GM18858 (cell line): ENCODE measurements around the gene COL5A1.

Source experiments
- ATAC-seq: cut with Tn5 transposase; IDR thresholded peaks from one replicate; pipeline ENCODE4 v1.9.1; 2021; ENCODE audit not compliant: unreplicated experiment

COL5A1 gene

DNA sequence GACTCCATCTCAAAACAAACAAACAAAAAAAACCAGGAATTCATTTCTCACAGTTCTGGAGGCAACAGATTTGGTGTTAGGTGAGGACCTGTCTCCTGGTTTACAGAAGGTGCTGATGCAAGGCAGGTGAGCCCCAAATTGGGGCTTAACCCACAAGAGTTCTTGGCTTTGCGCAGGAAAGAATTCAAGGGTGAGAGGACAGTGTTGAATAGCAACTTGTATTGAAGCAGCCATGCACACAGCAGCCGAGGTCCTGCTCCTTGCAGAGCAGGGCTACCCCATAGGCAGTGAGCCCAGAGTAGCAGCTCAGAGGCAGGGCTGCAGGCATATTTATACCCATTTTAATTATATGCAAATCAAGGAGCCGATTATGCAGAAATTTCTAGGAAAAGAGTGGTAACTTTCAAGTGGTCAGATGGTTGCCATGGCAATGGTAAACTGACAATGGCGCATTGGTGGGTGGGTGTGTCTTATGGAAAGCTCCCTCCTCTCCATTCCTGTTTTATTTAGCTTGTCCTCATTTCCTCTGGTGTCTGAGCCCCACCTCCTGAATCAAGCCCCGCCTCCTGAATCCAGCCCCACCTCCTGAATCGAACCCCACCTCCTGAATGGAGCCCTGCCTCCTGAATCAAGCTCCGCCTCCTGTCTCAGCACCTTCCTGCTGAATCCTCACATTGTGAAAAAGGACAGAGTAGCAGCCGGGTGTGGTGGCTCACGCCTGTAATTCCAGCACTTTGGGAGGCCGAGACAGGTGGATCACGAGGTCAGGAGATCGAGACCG lies 34.5 kb upstream of the COL5A1 start:
- ATAC-seq = no peak

DNA sequence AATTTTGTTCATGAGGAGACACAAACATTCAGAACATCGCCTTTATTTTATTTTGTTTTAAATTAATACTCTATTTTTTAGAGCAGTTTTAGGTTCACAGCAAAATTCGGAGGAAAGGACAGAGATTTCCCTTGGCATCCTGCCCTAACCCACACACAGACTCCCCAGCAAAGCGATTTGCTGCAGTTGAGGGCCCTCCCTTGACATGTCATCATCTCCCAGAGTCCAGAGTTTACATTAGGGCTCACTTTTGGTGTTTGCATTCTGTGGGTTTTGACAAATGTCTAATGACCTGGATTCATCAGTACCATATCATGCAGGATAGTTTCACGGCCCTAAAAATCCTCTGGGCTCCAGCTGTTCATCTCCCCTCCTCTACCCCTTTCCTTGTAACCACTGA lies 33.6 kb upstream of the COL5A1 start:
- ATAC-seq = no peak

DNA sequence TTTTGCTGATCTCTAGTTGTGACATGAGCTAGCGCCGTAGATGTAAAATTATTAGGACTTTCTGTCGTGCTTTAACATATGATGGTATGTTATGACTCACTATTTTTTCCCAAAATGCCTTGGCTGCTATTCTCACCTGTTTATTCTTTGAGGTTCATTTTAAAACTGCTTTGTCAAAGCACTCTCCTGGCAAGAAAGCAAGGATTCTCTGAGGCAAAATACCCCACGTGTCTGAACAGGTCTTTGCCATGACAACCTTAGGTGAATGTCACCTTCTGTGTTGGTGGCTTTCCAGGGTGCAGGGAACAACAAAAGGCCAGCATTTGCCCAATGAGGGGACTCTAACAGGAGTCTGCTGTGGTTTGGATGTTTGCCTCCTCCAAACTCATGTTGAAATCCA lies 30.6 kb upstream of the COL5A1 start:
- no peak for ATAC-seq

DNA sequence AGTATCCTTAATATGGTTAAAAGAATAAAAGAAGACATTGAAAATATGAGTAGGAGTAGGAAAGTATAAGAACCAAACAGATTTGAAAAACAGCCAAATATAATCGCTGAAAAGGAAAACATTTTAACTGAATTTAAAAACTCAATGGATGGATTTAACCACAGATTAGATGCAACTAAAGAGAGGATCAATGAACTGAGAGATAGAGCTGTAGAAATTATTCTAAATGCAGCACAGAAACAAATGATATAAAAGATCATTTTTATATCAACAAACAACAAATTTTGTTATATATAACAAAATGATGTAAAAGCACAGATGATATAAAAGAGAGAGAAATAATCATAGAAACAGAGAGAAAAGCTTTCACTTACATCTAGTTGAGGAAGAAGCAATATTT lies 29.3 kb upstream of the COL5A1 start:
- no peak for ATAC-seq

DNA sequence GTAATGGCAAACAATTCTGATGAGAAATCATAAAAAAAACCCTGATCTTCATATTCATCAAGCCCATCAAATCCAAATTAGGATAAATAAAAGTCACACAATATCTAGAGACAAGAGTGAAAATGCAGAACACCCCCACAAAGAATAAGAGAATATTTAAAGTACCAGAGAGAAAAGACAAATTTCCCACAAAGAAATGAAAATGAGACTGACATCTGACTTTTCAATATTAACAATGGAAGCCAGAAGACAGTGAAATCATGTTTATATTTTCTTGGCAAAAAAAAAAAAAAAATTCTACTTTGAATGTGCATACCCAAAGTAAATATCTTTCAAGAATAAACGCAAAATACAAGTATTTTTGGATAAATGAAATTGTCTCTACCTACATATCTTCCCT lies 28.9 kb upstream of the COL5A1 start:
- ATAC-seq = no peak

DNA sequence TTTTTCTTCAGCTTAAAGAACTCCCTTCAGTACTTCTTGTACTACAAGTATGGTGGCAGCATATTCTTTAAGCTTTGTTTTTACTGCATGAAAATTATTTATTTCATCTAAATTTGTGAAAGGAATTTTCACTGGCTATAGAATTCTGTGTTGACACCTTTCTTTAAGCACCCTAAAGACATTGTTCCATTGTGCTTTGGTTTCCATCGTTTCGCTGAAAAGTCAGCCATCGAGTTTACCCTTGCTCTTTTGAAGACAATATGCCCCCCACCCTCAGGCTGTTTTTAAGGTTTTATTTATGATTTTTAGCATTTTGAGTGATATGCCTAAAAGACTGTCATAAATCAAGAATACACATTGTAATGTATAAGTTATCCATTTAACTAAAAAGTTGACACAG lies 27.3 kb upstream of the COL5A1 start:
- no peak for ATAC-seq

DNA sequence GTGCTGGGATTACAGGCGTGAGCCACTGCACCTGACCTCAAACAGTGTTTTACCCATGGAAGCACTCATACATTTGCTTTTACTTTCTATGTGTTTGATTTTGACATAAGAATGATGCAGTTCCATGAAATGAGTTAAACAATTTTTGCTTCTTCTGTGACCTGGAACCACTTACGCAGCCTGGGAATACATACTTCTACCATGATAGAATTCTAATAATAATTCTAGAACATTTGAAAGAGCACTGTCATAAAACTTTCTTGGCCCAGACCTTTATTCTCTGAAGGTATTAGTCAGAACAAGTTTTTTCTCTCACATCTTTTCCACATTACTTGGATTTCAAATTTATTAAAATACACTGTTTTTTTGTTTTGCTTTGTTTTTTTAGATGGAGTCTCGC lies 25.3 kb upstream of the COL5A1 start:
- ATAC-seq = no peak

DNA sequence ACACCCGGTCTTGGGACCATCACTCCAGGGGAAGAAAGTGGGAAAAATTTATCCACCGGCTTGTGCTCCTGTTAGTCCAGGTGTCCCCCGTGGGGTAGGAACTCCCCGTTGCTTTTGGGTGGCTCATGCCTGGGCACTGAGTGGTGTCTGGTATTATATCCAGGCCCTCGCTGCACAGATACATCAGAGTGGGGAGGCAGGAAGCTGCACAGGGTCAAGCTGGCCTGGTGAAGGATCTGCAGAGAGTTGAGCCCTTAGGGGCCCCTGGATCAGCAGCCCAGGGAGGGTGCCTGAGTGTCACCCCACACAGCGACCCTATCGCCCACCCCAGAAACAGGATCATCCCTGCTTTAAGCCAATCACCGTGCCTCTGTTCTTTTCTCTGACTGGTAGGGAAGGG lies 24.4 kb upstream of the COL5A1 start:
- ATAC-seq = no peak

DNA sequence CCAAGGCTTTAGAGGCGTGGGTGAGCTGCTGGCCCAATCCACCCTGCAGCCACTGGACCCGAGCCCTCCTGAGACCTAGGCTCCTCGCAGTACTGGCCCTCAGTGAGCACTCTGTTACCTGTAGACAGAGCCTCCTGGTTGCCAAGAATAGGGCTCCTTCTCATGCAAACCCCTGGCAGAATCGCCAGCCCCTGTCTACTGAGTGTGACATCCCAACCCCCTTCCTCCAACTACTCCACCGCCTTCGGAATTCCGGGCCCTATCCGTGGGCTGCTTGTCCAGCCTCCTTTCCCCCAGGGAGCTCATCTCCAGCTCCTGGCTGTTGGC lies 23.8 kb upstream of the COL5A1 start:
- ATAC-seq = no peak

DNA sequence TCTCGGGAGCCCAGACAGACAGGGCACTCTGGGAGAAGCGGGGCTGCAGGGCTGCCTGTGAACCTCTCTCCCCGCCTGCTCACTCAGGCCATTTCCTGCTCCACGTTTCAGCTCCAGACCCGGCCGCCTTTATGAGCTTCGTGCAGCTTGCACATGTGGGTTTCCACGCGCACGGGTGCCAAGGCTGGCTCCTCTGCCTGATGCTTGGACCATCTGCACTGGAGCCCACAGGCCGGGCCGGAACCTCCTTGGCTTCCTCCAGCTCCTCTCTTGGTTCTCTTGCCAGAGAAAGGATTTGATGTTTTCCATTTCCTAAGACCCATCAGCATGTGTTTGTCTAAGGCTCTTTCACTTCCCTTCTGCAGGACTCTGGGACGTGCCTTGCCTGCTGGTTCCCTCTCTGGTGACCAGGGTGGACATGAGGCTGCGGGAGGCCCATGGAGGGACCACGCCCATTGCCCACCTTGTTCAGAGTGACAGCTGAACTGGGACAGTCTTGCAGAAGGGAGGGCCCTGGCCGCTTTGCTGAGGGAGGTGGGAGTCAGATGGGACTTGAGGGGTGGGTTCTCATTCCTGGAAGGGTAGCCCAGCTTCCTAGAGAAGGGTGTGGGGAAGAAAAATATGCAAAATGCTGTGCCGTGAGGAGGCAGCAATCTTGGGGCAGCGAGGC lies 23.3 kb upstream of the COL5A1 start:
- ATAC-seq = no peak

DNA sequence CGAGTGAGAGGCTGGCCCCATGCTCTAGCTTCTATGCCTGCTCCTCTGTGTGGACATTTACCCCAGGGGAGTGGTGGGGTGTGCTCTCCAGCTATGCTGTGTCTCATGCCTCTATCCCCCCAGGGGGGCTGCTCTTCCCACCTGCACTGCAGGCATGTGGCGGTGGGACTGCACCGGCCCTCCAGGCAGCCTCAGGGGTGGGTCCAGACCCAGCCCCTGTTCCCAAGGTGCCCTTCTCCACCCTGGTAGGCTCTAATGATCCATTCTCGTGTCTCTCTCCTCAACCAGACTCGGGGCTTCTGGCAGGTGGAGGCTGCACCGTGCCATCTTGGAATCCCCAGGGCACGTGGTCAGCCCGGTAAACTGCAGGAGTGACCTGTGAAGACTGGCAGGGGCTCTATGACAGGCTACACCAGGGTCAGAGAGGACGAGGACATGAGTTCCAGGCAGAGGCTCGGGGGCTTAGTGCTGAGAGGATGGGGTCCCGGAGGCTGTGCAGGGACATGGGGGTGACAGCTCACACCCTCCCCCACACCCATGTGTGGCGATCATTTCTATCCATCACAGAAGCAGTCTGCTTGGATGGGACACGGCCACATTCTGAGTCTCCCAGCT lies 22.7 kb upstream of the COL5A1 start:
- ATAC-seq = no peak

DNA sequence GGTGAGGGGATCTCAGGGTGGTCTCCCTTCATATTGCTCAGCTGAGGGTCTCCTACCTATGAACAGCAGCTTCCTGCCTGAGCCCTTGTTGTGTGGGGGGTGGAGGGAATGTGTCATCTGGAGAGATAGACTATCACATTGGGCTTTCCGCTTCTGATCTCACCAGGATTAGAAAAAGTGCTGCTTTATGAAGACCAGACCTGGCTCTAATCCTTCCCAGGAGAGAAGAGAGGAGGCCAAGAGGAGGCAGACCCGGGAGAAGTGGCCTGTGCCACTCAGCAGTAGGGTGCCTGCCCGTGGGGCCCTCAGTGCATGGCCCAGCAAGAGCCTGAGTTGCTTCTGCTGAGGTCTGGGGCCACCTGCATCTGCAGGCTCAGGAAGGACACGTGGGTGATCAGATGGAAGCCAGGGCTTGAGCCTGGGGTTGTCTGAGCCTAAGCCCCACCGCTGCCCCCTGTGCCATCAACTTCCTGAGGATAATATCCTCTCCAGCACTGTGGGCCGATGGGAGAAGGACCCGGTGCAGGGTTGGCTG lies 22.1 kb upstream of the COL5A1 start:
- no peak for ATAC-seq

DNA sequence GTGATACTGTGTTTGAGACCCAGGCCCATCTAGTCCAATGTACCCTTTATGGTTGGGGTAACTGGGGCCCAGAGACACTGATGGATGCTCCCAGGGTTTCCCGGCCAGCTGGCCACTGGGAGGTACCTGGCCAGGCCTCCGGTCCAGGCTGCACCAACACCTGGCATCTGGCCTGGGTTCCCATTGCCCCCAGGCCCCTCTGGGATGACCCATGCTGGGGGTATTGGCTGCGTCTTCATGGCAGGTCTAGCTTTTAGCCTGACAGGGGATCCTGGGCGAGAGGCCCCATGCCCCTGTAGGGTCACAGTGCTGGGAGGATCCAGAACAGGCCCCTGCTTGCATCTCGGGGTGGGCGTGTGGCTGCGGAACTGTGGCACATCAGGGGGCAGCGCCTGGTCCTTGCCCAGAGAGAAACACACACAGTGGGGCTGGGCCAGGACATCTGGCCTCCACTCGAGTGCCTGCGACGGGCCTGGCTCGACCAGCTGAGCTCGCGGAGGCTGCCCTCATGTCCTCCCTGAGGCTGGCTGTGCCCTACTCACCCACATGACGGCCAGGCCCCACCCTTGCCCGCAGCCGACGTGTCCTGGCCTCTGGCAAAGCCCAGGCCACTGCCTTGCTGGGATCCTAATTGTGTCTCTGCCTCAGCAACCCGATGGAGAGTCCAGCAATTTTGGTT lies 21.5 kb upstream of the COL5A1 start:
- ATAC-seq = no peak

DNA sequence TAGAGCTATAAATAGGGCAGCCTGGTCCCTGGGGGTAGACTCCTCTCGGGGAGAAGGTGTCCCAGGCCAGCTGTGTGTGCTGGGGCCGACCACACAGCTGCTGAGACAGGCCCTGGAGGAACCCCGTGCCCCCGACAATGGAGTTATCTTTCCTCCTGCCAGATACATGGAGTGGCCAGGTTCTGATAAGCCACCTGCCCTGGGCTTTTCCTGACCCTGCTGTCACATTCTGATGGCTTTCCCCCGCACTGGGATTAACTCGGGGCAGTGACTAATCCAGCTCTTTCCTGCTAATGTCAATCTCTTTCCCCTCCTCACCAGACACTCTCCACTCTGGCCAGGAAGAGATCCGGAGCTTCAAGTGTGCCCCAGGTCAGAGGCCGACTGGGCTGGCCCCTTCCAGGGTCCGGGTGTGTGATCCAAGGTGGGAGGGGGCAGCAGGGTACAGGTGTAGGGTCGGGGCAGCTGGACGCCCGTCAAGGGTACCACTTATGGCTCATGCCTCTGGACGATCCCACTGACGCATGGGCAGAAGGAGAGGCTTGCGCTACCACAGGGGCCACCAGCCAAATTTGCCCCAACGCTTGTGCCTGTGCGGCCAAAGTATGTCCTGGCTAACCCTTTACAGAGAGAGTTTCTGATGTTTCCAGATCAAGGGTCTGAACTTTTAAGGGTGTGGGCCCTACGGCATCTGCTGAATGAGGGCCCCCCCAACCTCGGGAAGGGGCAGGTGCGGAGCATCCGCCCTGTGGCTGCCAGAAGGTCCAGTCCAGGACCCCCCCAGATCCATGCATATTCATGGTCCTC lies 20.6 kb upstream of the COL5A1 start:
- ATAC-seq = no peak

DNA sequence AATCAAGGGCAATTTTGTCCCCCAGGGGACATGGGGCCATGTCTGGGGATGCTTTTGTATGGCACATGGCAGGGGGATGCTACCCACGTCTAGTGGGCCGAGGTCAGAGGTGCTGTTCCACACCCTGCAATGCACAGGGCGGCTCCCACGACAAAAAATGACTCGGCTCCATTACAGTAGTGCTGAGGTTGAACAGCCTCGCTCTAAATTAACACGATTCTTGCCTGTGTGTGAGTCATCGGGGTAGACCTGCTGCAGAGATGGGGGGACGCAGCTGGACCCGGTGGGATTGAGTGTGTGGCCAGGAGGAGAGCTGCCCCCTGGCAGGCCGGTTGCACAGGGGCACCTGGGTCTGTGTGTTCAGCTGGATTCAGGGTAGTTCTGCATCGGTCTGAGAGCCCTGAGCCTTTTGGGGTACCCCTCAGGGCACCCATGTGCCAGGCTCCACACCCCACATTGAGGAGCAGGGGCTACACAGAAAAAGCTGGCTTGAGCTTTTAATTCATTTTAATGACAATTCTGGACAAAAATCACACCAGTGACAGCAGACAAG lies 20.0 kb upstream of the COL5A1 start:
- ATAC-seq = no peak

DNA sequence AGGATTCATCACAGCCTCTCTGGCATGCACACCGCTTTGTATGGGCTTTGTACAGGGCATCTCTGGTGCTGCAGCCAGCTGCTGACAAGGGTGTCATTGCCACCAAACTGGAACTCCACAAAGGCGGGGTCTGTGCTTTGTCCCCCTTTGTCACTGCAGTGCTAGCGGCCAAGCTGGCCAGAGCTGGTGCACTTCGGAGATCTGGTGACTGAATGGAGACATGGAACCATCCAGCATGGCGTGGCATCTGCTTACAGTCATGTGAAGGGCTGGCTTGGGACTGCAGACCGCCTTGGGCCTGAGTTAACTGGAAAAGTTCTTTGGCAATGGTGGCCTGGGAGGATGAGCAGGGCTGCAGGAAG lies 18.7 kb upstream of the COL5A1 start:
- no peak for ATAC-seq

DNA sequence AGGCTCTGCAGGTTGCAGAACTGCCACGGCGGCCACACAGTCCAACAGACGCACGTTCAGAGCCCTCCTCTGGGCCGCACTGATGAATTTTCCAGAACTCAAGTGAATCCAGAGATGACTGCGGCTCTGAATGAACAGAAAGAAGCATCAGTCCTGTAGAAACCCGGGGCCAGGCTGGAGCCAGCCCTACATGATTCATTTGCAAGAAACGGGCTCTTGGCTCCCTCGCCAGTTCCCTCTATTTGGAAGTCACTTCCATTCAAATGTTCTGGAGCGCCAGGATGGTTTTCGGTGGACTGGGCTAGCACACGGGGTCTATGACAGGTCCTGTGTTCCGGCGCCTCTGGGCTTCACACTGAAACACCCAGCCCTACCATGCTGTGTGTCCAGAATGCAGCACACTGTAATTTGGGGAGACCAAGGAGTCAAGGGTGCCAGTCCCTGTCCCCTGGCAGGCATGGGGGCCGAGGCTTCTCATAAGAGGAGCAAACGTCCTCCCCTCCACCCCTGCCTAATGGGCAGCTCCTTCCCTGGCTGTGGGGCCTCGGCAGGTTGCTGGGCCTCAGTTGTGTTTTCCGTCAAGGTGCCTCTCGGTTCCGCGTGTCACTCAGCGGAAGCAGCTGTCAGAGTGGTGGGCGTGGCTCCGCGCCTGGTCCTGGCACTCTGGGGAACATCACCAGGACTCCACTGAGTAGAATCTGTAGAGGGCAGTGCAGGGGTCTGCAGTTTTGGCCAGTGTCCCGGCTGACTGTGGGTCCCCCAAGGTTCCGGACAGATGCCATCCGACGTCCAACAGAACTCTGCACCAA lies 18.1 kb upstream of the COL5A1 start:
- ATAC-seq = no peak

DNA sequence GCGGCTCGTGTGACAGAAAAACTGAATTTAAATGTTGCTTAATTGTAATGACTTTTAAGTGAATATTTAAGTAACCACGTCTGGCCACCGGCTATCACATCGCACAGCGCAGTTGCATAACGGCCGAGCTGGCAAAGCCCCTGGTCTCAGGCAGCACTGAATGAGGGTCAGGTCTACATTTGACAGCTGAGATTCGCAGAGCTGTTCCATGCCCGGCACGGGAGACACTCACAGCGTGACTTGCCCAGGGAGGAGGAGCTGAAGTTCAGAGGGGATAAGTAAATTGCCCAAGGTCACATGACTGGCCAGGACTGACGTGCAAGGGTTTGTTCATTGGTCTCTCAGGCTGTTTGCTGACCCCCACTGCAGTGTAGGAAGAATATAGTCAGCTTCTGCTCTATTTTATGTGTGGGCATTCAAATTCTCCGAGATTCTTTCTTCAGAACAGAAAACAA lies 17.4 kb upstream of the COL5A1 start:
- no peak for ATAC-seq

DNA sequence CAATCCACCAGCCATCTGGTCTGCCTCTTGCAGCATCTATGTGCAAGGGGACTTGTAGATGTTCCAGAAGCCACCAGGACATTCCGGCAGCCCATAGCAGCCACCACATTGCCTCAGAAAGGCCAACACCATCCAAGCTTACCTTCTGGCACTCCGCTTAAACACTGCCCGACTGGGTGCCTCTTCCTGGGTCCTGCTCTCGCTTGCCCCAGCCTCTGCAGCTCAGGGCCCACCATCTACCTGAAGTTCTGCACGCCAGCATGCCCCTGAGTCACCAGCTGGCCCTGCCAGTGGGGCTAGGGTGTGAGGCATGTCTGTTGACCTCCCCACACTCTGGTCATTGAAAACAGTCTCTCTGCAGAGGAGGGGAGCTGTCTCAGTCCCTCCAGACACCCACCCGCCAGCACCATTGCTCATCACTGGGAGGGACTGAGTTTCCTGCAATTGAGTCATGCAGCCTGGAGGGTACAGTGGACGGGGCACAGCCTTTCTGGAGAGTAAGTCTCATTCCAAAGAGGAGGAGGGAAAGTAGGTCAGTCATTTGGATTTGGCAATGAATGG lies 16.9 kb upstream of the COL5A1 start:
- ATAC-seq = no peak
